HEK293T (cell line): ENCODE data around the gene ZNF221.

Experiments
- CTCF ChIA-PET: fragments of 350-600 bp; formaldehyde crosslinking; extraction: SDS; loops from one replicate; lab custom pipeline; 2021; ENCODE audit warnings: antibody characterized with exemption, inconsistent platforms; lab: Yijun Ruan, JAX
- POLR2A ChIA-PET: fragments of 350-600 bp; formaldehyde crosslinking; extraction: SDS; loops from one replicate; lab custom pipeline; 2020; ENCODE audit warnings: antibody characterized with exemption, inconsistent platforms; lab: Yijun Ruan, JAX
- DNase-seq: peaks from one replicate; pipeline ENCODE4 v3.0.0; 2012; ENCODE audit warnings: mixed read lengths; ENCODE audit errors: extremely low spot score
- ARNT ChIP-seq: fragments of 450-650 bp; IDR thresholded peaks from 2 replicates; pipeline ENCODE4 v1.6.1; 2017; ENCODE audit warnings: mild to moderate bottlenecking
- BHLHE40 ChIP-seq: fragments of 450-650 bp; IDR thresholded peaks from 2 replicates; pipeline ENCODE4 v1.6.1; 2016; ENCODE audit warnings: mild to moderate bottlenecking, moderate library complexity, borderline replicate concordance
- CTBP1 ChIP-seq: fragments of 450-650 bp; IDR thresholded peaks from 2 replicates; pipeline ENCODE4 v1.6.1; 2016; ENCODE audit warnings: borderline replicate concordance
- ELF4 ChIP-seq: fragments of 450-650 bp; IDR thresholded peaks from 2 replicates; pipeline ENCODE4 v1.6.1; 2017; ENCODE audit warnings: antibody characterized with exemption
- FOXA1 ChIP-seq: fragments of 450-650 bp; IDR thresholded peaks from 2 replicates; pipeline ENCODE4 v1.6.1; 2016; ENCODE audit warnings: mild to moderate bottlenecking
- FOXK2 ChIP-seq: fragments of 450-650 bp; IDR thresholded peaks from 2 replicates; pipeline ENCODE4 v1.6.1; 2016; ENCODE audit warnings: mild to moderate bottlenecking
- FOXM1 ChIP-seq: fragments of 450-650 bp; IDR thresholded peaks from 2 replicates; pipeline ENCODE4 v1.6.1; 2017; ENCODE audit warnings: mild to moderate bottlenecking, borderline replicate concordance
- HDGF ChIP-seq: fragments of 450-650 bp; IDR thresholded peaks from 2 replicates; pipeline ENCODE4 v1.6.1; 2017; ENCODE audit warnings: antibody characterized with exemption, borderline replicate concordance
- L3MBTL2 ChIP-seq: fragments of 450-650 bp; conservative IDR thresholded peaks from 2 replicates; pipeline ENCODE4 v1.6.1; 2016; ENCODE audit warnings: mild to moderate bottlenecking
- LEF1 ChIP-seq: fragments of 450-650 bp; IDR thresholded peaks from 2 replicates; pipeline ENCODE4 v1.6.1; 2017; ENCODE audit warnings: mild to moderate bottlenecking, borderline replicate concordance
- NFRKB ChIP-seq: fragments of 450-650 bp; IDR thresholded peaks from 2 replicates; pipeline ENCODE4 v1.6.1; 2016; ENCODE audit warnings: mild to moderate bottlenecking, moderate library complexity
- SP1 ChIP-seq: fragments of 450-650 bp; IDR thresholded peaks from 2 replicates; pipeline ENCODE4 v1.6.1; 2017
- SUZ12 ChIP-seq: fragments of 450-650 bp; IDR thresholded peaks from 2 replicates; pipeline ENCODE4 v1.6.1; 2016; ENCODE audit warnings: mild to moderate bottlenecking
- TARDBP ChIP-seq: fragments of 450-650 bp; IDR thresholded peaks from 2 replicates; pipeline ENCODE4 v1.6.1; 2016
- ZNF384 ChIP-seq: fragments of 450-650 bp; IDR thresholded peaks from 2 replicates; pipeline ENCODE4 v1.6.1; 2016
- TF ChIP-seq, protein P1 (sequence below): fragments of 450-650 bp; IDR thresholded peaks from 2 replicates; pipeline ENCODE4 v1.6.1; 2016

The ZNF221 gene

DNA sequence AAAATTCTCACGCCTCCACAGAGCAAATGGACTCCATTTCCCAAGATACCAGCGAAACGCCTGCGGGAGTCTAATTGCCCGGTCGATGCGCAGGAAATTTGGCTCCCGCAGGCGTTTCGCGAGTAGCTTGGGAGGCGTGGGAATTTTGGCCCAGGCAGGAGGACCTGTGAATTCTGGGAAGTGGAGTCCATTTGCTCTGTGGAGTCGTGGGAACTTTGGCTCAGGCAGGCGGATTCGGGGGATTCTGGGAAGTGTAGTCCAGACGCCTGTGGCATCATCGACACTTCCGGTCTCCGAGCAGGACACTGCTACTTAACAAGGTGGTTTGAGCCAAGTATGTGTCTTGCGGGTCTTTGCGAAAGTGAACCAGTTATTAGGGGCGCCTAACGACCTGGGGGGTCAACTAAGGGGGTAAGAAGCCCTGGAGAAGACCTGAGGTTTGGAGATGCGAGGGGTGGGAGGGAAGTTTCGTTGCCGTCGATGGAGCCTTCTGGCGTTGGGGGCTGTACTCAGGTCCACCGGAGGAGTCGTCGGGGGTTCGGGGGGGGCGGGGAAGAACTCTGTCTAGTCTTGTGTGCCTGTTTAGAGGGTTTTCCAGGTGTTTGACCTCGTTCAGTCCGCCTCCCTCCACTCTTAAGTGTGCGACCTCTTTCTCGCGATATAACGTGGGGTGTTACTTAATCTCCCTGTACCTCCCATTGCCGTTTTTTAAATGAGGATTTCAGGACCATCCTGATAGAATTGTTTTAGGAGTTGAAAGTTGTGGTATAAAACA lies 33.1 kb downstream of the ZNF221 start, which contains the start of gene ZNF155:
Gene ZNF155 (plus strand): TSS at position 277 of the 775 bp plus-strand sequence. CDS start 4,356 bp downstream, outside the sequence.
- peak; percentile 92 for DNase-seq
- POLR2A ChIA-PET, result interaction anchor here (0.9 to 1.0 kb wide), 2 partner anchors 18 to 49 kb away, joined by 3 read pairs; partner anchors contain the start of gene ZNF45
- TF ChIP-seq SUZ12 (peak; percentile 47; the same call in 1 of the 2 replicates), ELF4 (peak; percentile 72), L3MBTL2 (peak; percentile 65)
- TF ChIP-seq, protein P1, sequence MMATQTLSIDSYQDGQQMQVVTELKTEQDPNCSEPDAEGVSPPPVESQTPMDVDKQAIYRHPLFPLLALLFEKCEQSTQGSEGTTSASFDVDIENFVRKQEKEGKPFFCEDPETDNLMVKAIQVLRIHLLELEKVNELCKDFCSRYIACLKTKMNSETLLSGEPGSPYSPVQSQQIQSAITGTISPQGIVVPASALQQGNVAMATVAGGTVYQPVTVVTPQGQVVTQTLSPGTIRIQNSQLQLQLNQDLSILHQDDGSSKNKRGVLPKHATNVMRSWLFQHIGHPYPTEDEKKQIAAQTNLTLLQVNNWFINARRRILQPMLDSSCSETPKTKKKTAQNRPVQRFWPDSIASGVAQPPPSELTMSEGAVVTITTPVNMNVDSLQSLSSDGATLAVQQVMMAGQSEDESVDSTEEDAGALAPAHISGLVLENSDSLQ, result no peak
- CTCF ChIA-PET, result no interaction called here

DNA sequence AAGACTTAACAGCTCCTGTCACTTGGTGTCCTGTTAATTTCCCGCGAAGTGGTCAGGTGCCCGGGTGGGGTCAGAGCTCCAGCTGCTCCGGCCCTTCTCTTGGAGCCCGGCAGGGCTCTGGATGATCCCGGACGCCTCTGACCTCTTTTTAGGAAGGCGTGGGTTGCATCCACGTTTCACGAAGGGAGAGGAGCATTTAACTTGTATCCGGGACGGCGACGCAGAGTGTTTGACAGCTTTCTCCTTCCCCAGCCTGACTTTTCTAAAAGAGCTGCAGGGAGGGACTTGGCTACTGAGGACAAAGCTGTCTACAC lies 33.6 kb downstream of the ZNF221 start:
- TF ChIP-seq SUZ12, result no peak
- TF ChIP-seq SP1, result no peak
- TF ChIP-seq L3MBTL2, result no peak
- TF ChIP-seq ELF4, result no peak
- TF ChIP-seq FOXA1, result no peak
- no peak for TF ChIP-seq HDGF
- no peak for TF ChIP-seq LEF1
- TF ChIP-seq CTBP1, result no peak
- no peak for TF ChIP-seq FOXM1
- no peak for TF ChIP-seq ARNT
- TF ChIP-seq, protein P1, result no peak
- no peak for TF ChIP-seq NFRKB
- TF ChIP-seq BHLHE40, result no peak
- TF ChIP-seq ZNF384, result no peak
- TF ChIP-seq FOXK2, result no peak
- no peak for TF ChIP-seq TARDBP
- ChIA-PET CTCF (no interaction called here), POLR2A (interaction anchor here (0.9 to 1.0 kb wide), 2 partner anchors 17 to 50 kb away, joined by 3 read pairs; partner anchors contain the start of gene ZNF45)
- DNase-seq, result no peak

DNA sequence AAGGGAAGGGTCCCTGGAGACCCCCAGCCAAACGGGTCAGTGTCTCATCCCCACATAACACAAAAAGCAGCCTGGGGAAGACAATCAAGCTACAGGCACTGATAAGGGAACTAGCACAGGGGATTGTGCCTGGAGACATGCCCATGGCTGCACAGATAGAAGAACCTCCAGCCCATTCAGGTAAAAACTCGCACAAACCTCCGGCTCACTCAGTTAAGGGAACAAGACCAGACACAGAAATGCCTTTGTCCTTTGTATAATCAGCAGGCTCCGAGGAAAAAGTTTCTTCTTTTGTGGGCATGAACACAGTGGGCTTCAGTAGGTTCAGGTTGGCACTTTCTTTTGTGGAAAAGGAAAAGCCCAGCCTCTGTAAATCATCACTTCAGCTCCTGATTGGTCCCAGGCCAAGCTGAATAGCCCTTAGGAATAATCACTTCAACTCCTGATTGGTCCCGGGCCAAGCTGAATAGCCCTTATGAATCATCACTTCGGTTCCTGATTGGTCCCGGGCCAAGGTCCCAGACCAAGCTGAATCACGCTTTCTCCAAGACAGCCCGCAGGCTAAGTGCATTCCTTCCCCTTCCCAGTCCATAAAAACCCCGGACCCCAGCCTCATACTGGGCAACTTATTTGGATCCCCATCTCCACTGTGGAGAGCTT lies 46.7 kb downstream of the ZNF221 start:
- DNase-seq, result no peak
- CTCF ChIA-PET, result no interaction called here
- TF ChIP-seq LEF1 (no peak), BHLHE40 (no peak), NFRKB (no peak), SP1 (no peak), ELF4 (no peak), ZNF384 (no peak), FOXK2 (no peak), TARDBP (no peak), ARNT (no peak), L3MBTL2 (no peak), HDGF (no peak), SUZ12 (no peak)
- TF ChIP-seq, protein P1, result no peak
- POLR2A ChIA-PET, result no interaction called here

DNA sequence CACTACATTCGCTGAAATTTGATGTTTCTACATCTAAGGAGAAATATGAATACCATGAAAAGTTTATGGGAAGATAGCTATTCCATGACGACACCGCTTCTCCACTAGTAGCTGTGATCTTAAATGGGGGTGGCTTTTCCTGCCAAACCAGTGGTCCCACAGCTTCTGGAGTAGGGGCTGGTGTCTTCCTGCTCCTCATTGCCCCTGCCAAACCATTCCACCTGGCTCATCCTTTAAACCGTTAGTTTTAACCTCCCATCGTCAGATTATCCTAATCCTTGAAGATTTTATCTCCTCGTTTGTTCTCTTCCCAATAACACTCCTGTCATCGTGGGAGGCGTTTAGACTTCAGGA lies 51.2 kb downstream of the ZNF221 start:
- no peak for DNase-seq
- ChIA-PET POLR2A (interaction anchor here (0.8 to 1.0 kb wide), 3 partner anchors 17 to 51 kb away, joined by 3 to 4 read pairs (median 3); partner anchors contain the start of genes ZNF221 and ZNF222), CTCF (no interaction called here)

More for the DNA sequence above, 51.2 kb downstream of the ZNF221 start:
- TF ChIP-seq BHLHE40 (no peak), FOXK2 (no peak), SUZ12 (no peak), ARNT (no peak), CTBP1 (no peak), HDGF (no peak), FOXM1 (no peak), LEF1 (no peak), ZNF384 (no peak), FOXA1 (no peak), ELF4 (no peak)
- TF ChIP-seq, protein P1, result no peak
